ENCODE measurements around the gene COPS6.

Gene COPS6

GRCh38 chr7:100119072-100119969 lies 30.6 kb downstream of the COPS6 start, which contains the start of the genes CNPY4 and TAF6 (continued):
- TF ChIP-seq ELK4 (IDR thresholded peaks at IDR 0.05; ENCODE audit: borderline replicate concordance, low read depth, low read length) (no peak), ZNF645 (tag by site-specific recombination; IDR thresholded peaks at IDR 0.05) (no peak), ZNF133 (tag by site-specific recombination; IDR thresholded peaks at IDR 0.05) (no peak), ZNF76 (tag by site-specific recombination; IDR thresholded peaks at IDR 0.05; ENCODE audit: borderline replicate concordance, low read depth) (no peak), ZNF701 (tag by site-specific recombination; IDR thresholded peaks at IDR 0.05) (no peak), TCF7L2 (IDR thresholded peaks at IDR 0.05; ENCODE audit: borderline replicate concordance, low read depth, low read length) (no peak), ZNF391 (tag by site-specific recombination; IDR thresholded peaks at IDR 0.05; ENCODE audit: borderline replicate concordance, low read depth) (peak; percentile 69; the same call in 1 of the 2 replicates), ZNF658 (tag by site-specific recombination; IDR thresholded peaks at IDR 0.05) (no peak), ZNF302 (tag by site-specific recombination; IDR thresholded peaks at IDR 0.05; ENCODE audit: low read depth) (no peak), ZNF214 (tag by site-specific recombination; IDR thresholded peaks at IDR 0.05; ENCODE audit: borderline replicate concordance) (no peak), ZNF768 (tag by site-specific recombination; IDR thresholded peaks at IDR 0.05) (no peak), ZNF248 (tag by site-specific recombination; IDR thresholded peaks at IDR 0.05) (no peak), ZNF791 (tag by site-specific recombination; IDR thresholded peaks at IDR 0.05) (no peak), ZNF473 (tag by site-specific recombination; IDR thresholded peaks at IDR 0.05) (no peak), PRDM6 (tag by site-specific recombination; IDR thresholded peaks at IDR 0.05) (no peak), KLF17 (tag by site-specific recombination; IDR thresholded peaks at IDR 0.05) (peak; percentile 72; the same call in 1 of the 2 replicates), GLIS2 (tag by site-specific recombination; IDR thresholded peaks at IDR 0.05) (peak; percentile 68), ZNF777 (tag by site-specific recombination; IDR thresholded peaks at IDR 0.05; ENCODE audit: borderline replicate concordance) (peak; percentile 31; the same call in 1 of the 2 replicates), ZEB2 (tag by site-specific recombination; IDR thresholded peaks at IDR 0.05) (no peak), WT1 (tag by site-specific recombination; IDR thresholded peaks at IDR 0.05) (0 out of 2 replicates have a peak, but pooled peaks have one; percentile 45), ZBTB44 (tag by site-specific recombination; IDR thresholded peaks at IDR 0.05) (no peak), ZNF157 (tag by site-specific recombination; IDR thresholded peaks at IDR 0.05) (no peak), ZNF843 (tag by site-specific recombination; IDR thresholded peaks at IDR 0.05) (no peak), ZNF398 (tag by site-specific recombination; IDR thresholded peaks at IDR 0.05) (no peak), ZNF660 (tag by site-specific recombination; IDR thresholded peaks at IDR 0.05) (peak; percentile 82), ZNF184 (tag by site-specific recombination; IDR thresholded peaks at IDR 0.05) (no peak), ZNF747 (tag by site-specific recombination; IDR thresholded peaks at IDR 0.05) (no peak), ZNF138 (tag by site-specific recombination; IDR thresholded peaks at IDR 0.05; ENCODE audit: borderline replicate concordance) (no peak), SCRT1 (tag by site-specific recombination; IDR thresholded peaks at IDR 0.05; ENCODE audit: borderline replicate concordance) (no peak), ZSCAN16 (tag by site-specific recombination; IDR thresholded peaks at IDR 0.05) (no peak; the same call in 1 of the 2 replicates), YY2 (tag by site-specific recombination; IDR thresholded peaks at IDR 0.05) (peak; percentile 93), MZF1 (tag by site-specific recombination; IDR thresholded peaks at IDR 0.05; ENCODE audit: borderline replicate concordance) (no peak)

Data from HEK293 (cell line).